HCEC 1CT (cell line): Measurements from ENCODE around the gene DIP2A.
"Not testable (repeated sequence)": the region's sequence is repeated elsewhere in the genome, so short reads cannot be mapped to it uniquely, and the experiment has no call there.

Source experiments
- DNase-seq: peaks from one replicate; pipeline ENCODE4 v3.0.0-alpha.2; 2017

DIP2A gene

GRCh38 chr21:46559291-46559983 lies 100.7 kb downstream of the DIP2A start:
- DNase-seq: no peak

- no peak for DNase-seq
Measured at GRCh38 chr21:46560568-46561444, 102.1 kb downstream of the DIP2A start.

- no peak for DNase-seq
Measured at GRCh38 chr21:46561445-46562090, 102.9 kb downstream of the DIP2A start.

- no peak for DNase-seq
Measured at GRCh38 chr21:46562472-46562871, 103.8 kb downstream of the DIP2A start.

- no peak for DNase-seq
Measured at GRCh38 chr21:46562964-46563607, 104.4 kb downstream of the DIP2A start.

GRCh38 chr21:46564391-46564790 lies 105.7 kb downstream of the DIP2A start:
- DNase-seq: no peak

- no peak for DNase-seq
Measured at GRCh38 chr21:46567348-46567747, 108.7 kb downstream of the DIP2A start.

- DNase-seq: no peak
Measured at GRCh38 chr21:46568562-46568961, 109.9 kb downstream of the DIP2A start.

GRCh38 chr21:46569081-46569480 lies 110.4 kb downstream of the DIP2A start:
- no peak for DNase-seq

- DNase-seq: no peak
Measured at GRCh38 chr21:46570119-46570518, 111.4 kb downstream of the DIP2A start.

GRCh38 chr21:46570631-46571030 lies 111.9 kb downstream of the DIP2A start:
- no peak for DNase-seq

GRCh38 chr21:46572850-46573249 lies 114.2 kb downstream of the DIP2A start:
- no peak for DNase-seq

GRCh38 chr21:46577786-46578185 lies 119.1 kb downstream of the DIP2A start:
- DNase-seq: not testable (repeated sequence)

- DNase-seq: not testable (repeated sequence)
Measured at GRCh38 chr21:46579394-46579793, 120.7 kb downstream of the DIP2A start.

GRCh38 chr21:46581780-46582307 lies 123.2 kb downstream of the DIP2A start:
- no peak for DNase-seq

- no peak for DNase-seq
Measured at GRCh38 chr21:46585191-46585953, 126.7 kb downstream of the DIP2A start.

GRCh38 chr21:46594276-46594675 lies 135.6 kb downstream of the DIP2A start:
- DNase-seq: no peak

- DNase-seq: no peak
Measured at GRCh38 chr21:46596201-46596600, 137.5 kb downstream of the DIP2A start.

- DNase-seq: no peak
Measured at GRCh38 chr21:46597031-46597430, 138.3 kb downstream of the DIP2A start.

- no peak for DNase-seq
Measured at GRCh38 chr21:46597896-46598343, 139.2 kb downstream of the DIP2A start.

- peak; percentile 56 for DNase-seq
Measured at GRCh38 chr21:46598581-46599572, 140.2 kb downstream of the DIP2A start.
